Cardiac fibroblast (primary cell): Measurements from ENCODE around the gene C10orf105.

Experiments
- DNase-seq, 2 donors: peaks; one replicate each; pipeline versions ENCODE4 v3.0.0 to v3.0.0-alpha.2; 2010; ENCODE audit warnings: low read depth in 2 of 2
- H3K4me3 ChIP-seq, 2 donors: replicated peaks in 1 of 2; 1 replicate in 1 of 2; 2 replicates in 1 of 2; pipeline ENCODE4 v1.5.1; 2011; ENCODE audit warnings: low read depth in 2 of 2, low read length in 2 of 2, mild to moderate bottlenecking in 2 of 2, moderate library complexity in 1 of 2
- CTCF ChIP-seq: IDR thresholded peaks from one replicate; pipeline ENCODE4 v1.5.1; 2011; ENCODE audit warnings: low read depth, mild to moderate bottlenecking, low read length, inconsistent platforms

The C10orf105 gene

DNA sequence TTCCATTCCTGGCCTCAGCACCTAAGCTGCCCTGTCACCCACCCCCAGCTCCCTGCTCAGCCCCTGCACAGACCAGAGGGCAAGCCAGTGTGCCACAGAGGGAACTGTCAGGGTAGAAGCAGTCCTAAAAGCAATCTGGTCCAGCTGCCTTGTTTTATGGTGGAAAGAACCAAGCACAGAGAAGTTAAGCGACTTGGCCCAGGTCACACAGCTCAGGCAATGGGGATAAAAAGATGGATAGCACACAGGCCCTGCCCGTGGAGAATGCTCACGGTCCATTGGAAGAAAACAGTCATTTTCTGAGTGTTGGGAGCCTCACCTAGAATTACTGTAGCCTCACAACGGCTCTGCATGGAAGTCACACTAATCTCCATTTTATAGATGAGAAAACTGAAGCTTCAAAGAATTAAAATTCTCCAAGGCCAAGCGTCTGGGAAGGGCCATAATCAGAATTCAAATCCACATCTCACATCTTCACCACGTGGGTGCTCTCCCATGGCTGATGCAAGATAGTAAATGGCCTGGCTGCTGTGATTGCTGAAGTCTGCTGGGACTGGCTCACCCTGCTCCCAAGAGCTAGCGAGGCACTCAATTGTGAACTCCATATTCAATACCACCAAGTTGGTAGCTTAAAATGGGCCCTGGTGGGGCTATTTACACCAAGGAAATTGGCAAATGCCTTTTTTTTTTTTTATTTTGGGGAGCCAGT is 26.8 kb downstream of the C10orf105 start:
- DNase-seq = no peak
- no peak for TF ChIP-seq CTCF
- no peak overlapping the region for H3K4me3 ChIP-seq

DNA sequence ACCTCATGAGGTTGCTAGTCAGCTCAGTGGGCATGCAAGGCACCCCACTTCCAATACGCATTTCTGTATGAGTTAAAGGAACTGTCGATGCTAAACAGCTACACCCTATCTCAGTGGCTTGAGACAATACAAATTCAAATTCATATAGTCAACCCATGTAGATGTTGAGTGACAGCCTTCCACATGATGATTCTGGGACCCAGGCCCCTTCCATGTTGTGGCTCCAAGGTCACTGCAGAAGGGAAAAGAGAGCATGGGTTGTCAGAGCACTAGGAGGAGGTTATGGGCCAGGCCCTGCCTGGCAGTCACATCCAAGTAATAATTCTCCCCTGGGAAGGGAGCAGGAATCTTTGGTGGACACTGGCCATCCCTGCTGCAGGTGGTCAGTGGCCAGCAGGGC is 28.2 kb downstream of the C10orf105 start:
- no peak for DNase-seq
- H3K4me3 ChIP-seq = no peak overlapping the region
- no peak for TF ChIP-seq CTCF

DNA sequence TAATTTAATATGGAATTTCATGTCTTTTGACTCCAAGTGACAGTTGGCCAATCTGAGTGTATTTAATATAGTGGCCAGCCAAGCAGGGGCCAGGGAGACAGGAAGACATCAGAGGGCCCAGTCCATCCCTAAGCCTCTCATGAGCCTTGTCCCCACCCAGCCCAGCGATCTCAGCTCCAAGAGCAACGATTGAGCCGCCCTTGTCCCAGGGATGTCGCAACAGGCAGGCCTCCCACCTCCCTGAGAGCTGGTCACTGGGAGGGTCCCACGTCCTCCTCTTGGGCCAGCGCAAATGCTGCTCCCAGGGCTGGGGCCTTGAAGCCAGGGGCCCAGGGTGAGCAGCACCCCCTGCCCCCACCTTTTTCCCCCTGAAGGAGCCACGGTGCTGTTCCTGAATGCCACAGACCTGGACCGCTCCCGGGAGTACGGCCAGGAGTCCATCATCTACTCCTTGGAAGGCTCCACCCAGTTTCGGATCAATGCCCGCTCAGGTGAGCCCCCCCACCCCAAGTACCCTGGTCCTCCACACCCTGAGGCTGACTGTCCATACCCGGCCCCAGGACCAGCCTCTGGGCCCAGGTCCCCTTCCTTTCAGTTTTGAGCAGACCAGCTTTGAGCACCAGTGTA is 29.4 kb downstream of the C10orf105 start:
- no peak for TF ChIP-seq CTCF
- no peak overlapping the region for H3K4me3 ChIP-seq
- DNase-seq = no peak

DNA sequence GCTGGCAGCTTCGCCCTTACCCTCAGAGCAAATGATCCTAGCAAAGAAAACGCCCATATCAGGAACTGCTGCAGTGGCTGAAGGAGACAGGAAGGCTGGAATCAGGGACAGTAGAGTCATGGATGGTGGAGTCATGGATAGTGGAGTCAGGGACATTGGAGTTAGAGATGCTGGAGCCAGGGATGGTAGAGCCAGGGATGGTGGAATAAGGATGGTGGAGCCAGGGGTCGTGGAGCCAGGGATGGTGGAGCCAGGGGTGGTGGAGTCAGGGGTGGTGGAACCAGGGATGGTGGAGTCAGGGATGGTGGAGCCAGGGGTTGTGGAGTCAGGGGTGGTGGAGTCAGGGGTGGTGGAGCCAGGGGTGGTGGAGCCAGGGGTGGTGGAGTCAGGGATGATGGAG is 31.3 kb downstream of the C10orf105 start:
- no peak for DNase-seq
- no peak overlapping the region for H3K4me3 ChIP-seq
- TF ChIP-seq CTCF = no peak

GRCh38 chr10:71687480-71687879 is 32.1 kb downstream of the C10orf105 start:
- no peak for TF ChIP-seq CTCF
- no peak for DNase-seq
- no peak overlapping the region for H3K4me3 ChIP-seq

DNA sequence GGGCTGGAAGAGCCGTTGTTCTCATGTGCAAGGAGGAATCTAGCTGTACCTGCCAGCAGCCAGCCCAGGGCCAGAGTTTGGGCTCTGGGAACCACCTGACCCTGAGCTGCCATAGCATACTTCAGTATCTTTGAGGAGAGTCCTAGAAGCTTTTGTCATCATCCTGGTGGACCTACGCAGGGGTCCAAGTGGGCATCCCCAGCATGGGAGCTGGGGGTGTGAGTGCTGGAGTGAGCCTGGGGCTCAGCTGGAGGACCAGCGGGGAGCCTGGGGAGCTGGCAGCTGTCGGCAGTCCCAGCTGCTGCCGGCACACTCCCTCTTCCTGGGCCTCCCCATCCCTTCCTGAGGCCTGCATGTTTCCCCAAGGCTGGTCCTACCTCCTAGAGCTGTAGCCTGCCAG is 32.5 kb downstream of the C10orf105 start:
- no peak for TF ChIP-seq CTCF
- H3K4me3 ChIP-seq = no peak overlapping the region
- DNase-seq = no peak
